ENCODE results near the gene HSD17B8.
A peak's percentile ranks its signal among the peaks of the same experiment; 100 is the strongest.

The HSD17B8 gene

GRCh38 chr6:33248932-33249731 lies 44.7 kb downstream of the HSD17B8 start:
- DNase-seq: peak; percentile 95

DNA sequence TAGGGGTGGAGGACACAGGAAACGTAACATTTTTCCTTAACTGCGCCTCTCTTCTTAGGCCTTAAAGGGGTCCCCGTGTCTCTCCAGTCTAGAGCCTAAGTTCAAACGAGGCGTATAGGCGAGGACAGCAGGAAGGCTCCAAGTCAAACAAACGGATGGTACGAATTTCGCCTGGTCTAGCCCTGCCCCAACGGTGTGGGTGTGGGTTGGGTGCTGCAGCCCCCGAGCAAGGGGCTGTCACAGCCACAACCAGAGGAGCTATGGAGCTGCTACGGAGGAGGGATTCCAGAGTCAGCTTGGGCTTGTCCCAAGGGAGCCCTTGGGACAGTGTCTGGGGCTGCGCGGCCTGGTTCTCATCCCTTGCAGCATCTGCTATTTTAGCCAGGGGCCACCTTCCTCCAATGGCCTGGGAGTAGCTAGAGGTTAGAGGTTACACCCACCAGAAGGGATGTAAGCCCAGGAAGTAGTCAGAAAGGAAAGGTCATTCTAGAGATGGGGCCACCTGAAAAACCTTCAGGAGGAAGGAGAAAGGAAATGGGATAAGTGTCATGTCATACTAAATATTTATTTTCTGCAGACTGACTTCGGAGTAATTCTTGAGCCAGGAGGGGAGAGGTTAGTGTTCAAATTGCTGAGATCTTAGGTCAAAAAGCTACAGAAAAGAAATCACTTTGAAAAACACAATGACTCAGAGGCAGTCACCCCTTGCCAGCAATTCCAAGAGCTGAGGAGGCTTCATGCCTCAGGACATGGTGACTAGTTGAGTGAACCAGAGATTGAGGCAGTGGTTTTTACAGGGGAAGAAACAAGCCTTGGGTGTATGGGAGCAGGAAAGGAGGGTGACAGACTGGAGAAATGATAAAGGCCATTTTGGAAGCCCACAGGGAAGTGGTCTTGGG lies 45.5 kb downstream of the HSD17B8 start:
- DNase-seq: no peak

- DNase-seq: no peak
Observed at GRCh38 chr6:33250731-33251130, 46.3 kb downstream of the HSD17B8 start.

GRCh38 chr6:33251395-33252012 lies 47.0 kb downstream of the HSD17B8 start:
- DNase-seq: no peak

DNA sequence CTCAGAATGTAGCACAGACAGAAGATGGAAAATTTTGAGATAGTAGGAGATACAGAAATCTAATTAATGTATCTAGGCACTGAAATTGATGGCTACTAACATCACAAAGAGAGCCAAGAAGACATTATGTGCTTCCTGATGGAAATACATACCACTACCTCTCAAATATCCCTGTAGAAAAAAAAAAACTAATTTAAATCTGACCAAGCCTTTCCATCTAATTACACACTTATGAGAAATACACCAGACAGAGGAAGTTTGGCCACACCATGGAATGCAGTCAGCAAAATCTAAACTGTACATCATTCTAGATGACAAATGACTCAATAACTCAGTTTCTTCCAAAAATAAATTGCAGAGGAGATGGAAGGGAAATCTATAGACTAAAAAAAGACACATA lies 48.3 kb downstream of the HSD17B8 start:
- no peak for DNase-seq

GRCh38 chr6:33254591-33254990 lies 50.1 kb downstream of the HSD17B8 start:
- no peak for DNase-seq

All from NCI-H2081 treated with DMSO at 0.1 percent for 48 hours (cell line).